HEK293 (cell line): ENCODE measurements around the gene SLC9A9.

Experiments
- CTCF ChIA-PET: fragments of 350-600 bp; formaldehyde crosslinking; extraction: SDS; loops from one replicate; lab custom pipeline; 2021; ENCODE audit warnings: antibody characterized with exemption; lab: Yijun Ruan, JAX
- POLR2A ChIA-PET: fragments of 300-600 bp; formaldehyde crosslinking; extraction: SDS; loops from one replicate; lab custom pipeline; 2020; ENCODE audit warnings: antibody characterized with exemption, inconsistent platforms; lab: Yijun Ruan, JAX
- H3K27ac ChIP-seq: fragments of 200-500 bp; sonication (Bioruptor generic); 2 replicates; pipeline ENCODE4 v1.5.1; 2014; ENCODE audit warnings: low read depth, low read length, control low read depth, inconsistent platforms; ENCODE audit errors: extremely low read depth
- H3K36me3 ChIP-seq, 2 experiments: fragments of 200-500 bp in 1 of 2; sonication (Bioruptor generic) in 1 of 2; 1 replicate in 1 of 2; 2 replicates in 1 of 2; pipeline ENCODE4 v1.5.1; 2014 to 2017; ENCODE audit warnings: inconsistent platforms in 2 of 2, low read length in 2 of 2; ENCODE audit not compliant: control insufficient read depth in 2 of 2, insufficient read depth in 1 of 2
- H3K4me1 ChIP-seq: fragments of 200-500 bp; sonication (Bioruptor generic); 2 replicates; pipeline ENCODE4 v1.5.1; 2014; ENCODE audit warnings: mild to moderate bottlenecking, low read length, inconsistent platforms; ENCODE audit not compliant: control insufficient read depth, insufficient read depth
- H3K4me3 ChIP-seq: 2 replicates; pipeline ENCODE4 v1.5.1; 2011; ENCODE audit warnings: low read depth, mild to moderate bottlenecking, control low read depth, low read length, moderate library complexity
- H3K9me3 ChIP-seq: fragments of 200-500 bp; sonication (Bioruptor generic); 2 replicates; pipeline ENCODE4 v1.5.1; 2014; ENCODE audit warnings: low read depth, low read length, inconsistent platforms; ENCODE audit not compliant: control insufficient read depth, insufficient read depth
- BCL6B ChIP-seq: fragments of 450-650 bp; formaldehyde crosslinking; IDR thresholded peaks from 2 replicates; pipeline ENCODE4 v1.5.1; 2017; ENCODE audit warnings: missing biosample characterization, missing genetic modification characterization
- KLF7 ChIP-seq: fragments of 450-650 bp; formaldehyde crosslinking; IDR thresholded peaks from 2 replicates; pipeline ENCODE4 v1.5.1; 2016; ENCODE audit warnings: missing biosample characterization, missing genetic modification characterization, borderline replicate concordance
- ZBTB7A ChIP-seq: fragments of 450-650 bp; formaldehyde crosslinking; IDR thresholded peaks from 2 replicates; pipeline ENCODE4 v1.5.1; 2016; ENCODE audit warnings: low read depth, missing biosample characterization, missing genetic modification characterization
- ZNF114 ChIP-seq: fragments of 450-650 bp; formaldehyde crosslinking; IDR thresholded peaks from 2 replicates; pipeline ENCODE4 v1.5.0; 2017; ENCODE audit warnings: missing biosample characterization, missing genetic modification characterization
- ZNF16 ChIP-seq: fragments of 450-650 bp; formaldehyde crosslinking; IDR thresholded peaks from 2 replicates; pipeline ENCODE4 v1.5.1; 2016; ENCODE audit warnings: low read depth, missing biosample characterization, missing genetic modification characterization
- ZNF2 ChIP-seq: fragments of 450-650 bp; formaldehyde crosslinking; IDR thresholded peaks from 2 replicates; pipeline ENCODE4 v1.5.1; 2016; ENCODE audit warnings: missing biosample characterization, missing genetic modification characterization
- ZNF214 ChIP-seq: fragments of 450-650 bp; formaldehyde crosslinking; IDR thresholded peaks from 2 replicates; pipeline ENCODE4 v1.5.1; 2017; ENCODE audit warnings: missing biosample characterization, mild to moderate bottlenecking, missing genetic modification characterization, borderline replicate concordance
- ZNF239 ChIP-seq: fragments of 450-650 bp; formaldehyde crosslinking; IDR thresholded peaks from 2 replicates; pipeline ENCODE4 v1.5.1; 2016; ENCODE audit warnings: missing biosample characterization, missing genetic modification characterization
- ZNF292 ChIP-seq: fragments of 450-650 bp; formaldehyde crosslinking; IDR thresholded peaks from 2 replicates; pipeline ENCODE4 v1.5.1; 2016; ENCODE audit warnings: low read depth, missing biosample characterization, missing genetic modification characterization, borderline replicate concordance
- ZNF302 ChIP-seq: fragments of 450-650 bp; formaldehyde crosslinking; IDR thresholded peaks from 2 replicates; pipeline ENCODE4 v1.5.1; 2016; ENCODE audit warnings: missing biosample characterization, missing genetic modification characterization, low read depth
- ZNF324 ChIP-seq: fragments of 450-650 bp; formaldehyde crosslinking; IDR thresholded peaks from 2 replicates; pipeline ENCODE4 v1.5.1; 2016; ENCODE audit warnings: missing biosample characterization, missing genetic modification characterization
- ZNF433 ChIP-seq: fragments of 450-650 bp; formaldehyde crosslinking; IDR thresholded peaks from 2 replicates; pipeline ENCODE4 v1.5.1; 2016; ENCODE audit warnings: missing biosample characterization, missing genetic modification characterization, low read depth
- ZNF48 ChIP-seq: fragments of 450-650 bp; formaldehyde crosslinking; IDR thresholded peaks from 2 replicates; pipeline ENCODE4 v1.5.1; 2016; ENCODE audit warnings: missing biosample characterization, missing genetic modification characterization
- ZNF514 ChIP-seq: fragments of 450-650 bp; formaldehyde crosslinking; IDR thresholded peaks from 2 replicates; pipeline ENCODE4 v1.5.1; 2016; ENCODE audit warnings: missing biosample characterization, missing genetic modification characterization
- ZNF626 ChIP-seq: fragments of 450-650 bp; sonication (Bioruptor Pico); formaldehyde crosslinking; IDR thresholded peaks from 2 replicates; pipeline ENCODE4 v1.5.1; 2018; ENCODE audit warnings: missing biosample characterization, missing genetic modification characterization, inconsistent platforms
- ZNF645 ChIP-seq: fragments of 450-650 bp; formaldehyde crosslinking; IDR thresholded peaks from 2 replicates; pipeline ENCODE4; 2016; ENCODE audit warnings: missing biosample characterization, missing genetic modification characterization
- ZNF660 ChIP-seq: fragments of 450-650 bp; IDR thresholded peaks from 2 replicates; pipeline ENCODE4 v1.5.1; 2018; ENCODE audit warnings: missing biosample characterization, mild to moderate bottlenecking, missing genetic modification characterization
- ZNF664 ChIP-seq: fragments of 450-650 bp; formaldehyde crosslinking; IDR thresholded peaks from 2 replicates; pipeline ENCODE4 v1.5.1; 2016; ENCODE audit warnings: missing biosample characterization, missing genetic modification characterization
- ZNF768 ChIP-seq: fragments of 450-650 bp; formaldehyde crosslinking; IDR thresholded peaks from 2 replicates; pipeline ENCODE4 v1.5.1; 2018; ENCODE audit warnings: missing biosample characterization, mild to moderate bottlenecking, missing genetic modification characterization
- ZNF837 ChIP-seq: fragments of 450-650 bp; formaldehyde crosslinking; IDR thresholded peaks from 2 replicates; pipeline ENCODE4 v1.5.1; 2016; ENCODE audit warnings: missing biosample characterization, missing genetic modification characterization
- ZSCAN23 ChIP-seq: fragments of 450-650 bp; formaldehyde crosslinking; IDR thresholded peaks from 2 replicates; pipeline ENCODE4 v1.5.1; 2016; ENCODE audit warnings: missing biosample characterization, missing genetic modification characterization
- ZXDB ChIP-seq: fragments of 450-650 bp; formaldehyde crosslinking; IDR thresholded peaks from 2 replicates; pipeline ENCODE4 v1.5.1; 2016; ENCODE audit warnings: missing biosample characterization, missing genetic modification characterization
- TF ChIP-seq, protein P1 (sequence below): fragments of 450-650 bp; formaldehyde crosslinking; IDR thresholded peaks from 2 replicates; pipeline ENCODE4 v1.5.1; 2016; ENCODE audit warnings: missing biosample characterization, missing genetic modification characterization, borderline replicate concordance

SLC9A9 gene

DNA sequence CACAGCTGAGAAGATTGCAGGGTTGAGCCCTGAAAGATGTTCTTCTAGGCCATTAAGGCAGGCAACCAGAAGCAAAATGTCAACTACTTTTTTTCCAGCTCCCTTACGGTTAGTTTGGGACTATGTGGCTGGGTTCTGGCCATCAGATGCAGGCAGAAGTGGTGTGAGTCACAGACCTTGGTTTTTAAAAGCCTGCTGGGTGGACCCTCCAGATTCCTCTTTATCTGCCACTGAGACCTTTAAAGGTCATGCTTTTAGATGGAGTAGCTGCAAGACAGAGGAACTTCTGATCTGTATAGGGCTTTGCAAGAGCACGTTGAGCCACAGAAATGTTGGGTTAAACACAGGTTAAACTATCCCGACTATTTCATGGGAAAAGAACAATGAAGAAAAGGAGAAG, 625.8 kb downstream of the SLC9A9 start (continued):
- TF ChIP-seq BCL6B (tag by site-specific recombination) = no peak
- TF ChIP-seq, all 188 proteins: peak for 0

DNA sequence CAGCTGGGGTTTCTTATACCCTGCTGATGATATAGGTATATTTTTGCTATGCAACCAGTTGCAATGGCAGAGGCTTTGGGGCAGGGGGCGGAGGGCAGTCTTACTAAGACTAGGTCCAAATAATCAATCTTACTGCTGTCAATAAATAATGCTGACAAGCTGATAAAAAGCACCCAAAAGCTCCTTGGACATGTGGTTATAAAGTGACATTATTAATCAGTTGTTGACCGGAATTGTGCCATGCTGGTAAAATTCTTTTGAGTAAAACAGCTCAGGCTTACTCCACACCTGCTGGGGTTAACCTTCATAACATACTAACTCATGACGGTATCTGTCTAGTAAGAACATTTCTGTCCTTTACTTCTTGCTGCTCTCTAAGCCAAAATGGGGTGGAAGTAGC, 626.8 kb downstream of the SLC9A9 start:
- CTCF ChIA-PET = no interaction called here
- POLR2A ChIA-PET = no interaction called here
- H3K4me3 ChIP-seq = no peak overlapping the region
- H3K27ac ChIP-seq = no peak overlapping the region
- no peaks in the 10 kb centered on the region for H3K36me3 ChIP-seq
- no peak for TF ChIP-seq ZNF514 (tag by site-specific recombination)
- TF ChIP-seq ZNF292 (tag by site-specific recombination) = no peak
- TF ChIP-seq ZNF664 = no peak
- H3K4me1 ChIP-seq = no peaks in the 10 kb centered on the region
- H3K9me3 ChIP-seq = no peaks in the 10 kb centered on the region

DNA sequence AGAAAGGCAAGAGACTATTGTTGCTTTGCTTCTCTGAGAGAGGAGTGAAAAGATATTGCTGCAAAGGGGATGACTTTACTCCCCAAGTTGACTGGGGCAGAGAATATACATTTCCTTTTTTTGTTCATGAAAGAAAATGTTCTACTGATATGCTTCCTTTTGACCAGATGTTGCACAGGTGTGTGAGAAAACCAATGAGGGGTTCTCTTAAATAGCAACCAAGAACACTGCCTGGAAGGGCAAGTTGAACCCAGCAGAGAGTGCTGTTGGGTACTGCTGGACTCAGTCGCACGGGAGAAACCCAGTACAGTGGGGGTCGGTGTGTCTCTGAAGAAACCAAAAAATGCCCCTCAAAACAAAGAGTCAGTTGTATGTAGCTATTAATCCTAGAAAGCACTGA, 627.5 kb downstream of the SLC9A9 start:
- no peaks in the 10 kb centered on the region for H3K36me3 ChIP-seq
- H3K9me3 ChIP-seq = no peaks in the 10 kb centered on the region
- ChIA-PET POLR2A (no interaction called here), CTCF (no interaction called here)
- TF ChIP-seq ZBTB7A (no peak), ZNF768 (tag by site-specific recombination) (no peak), ZNF645 (no peak), ZNF324 (tag by site-specific recombination) (no peak), ZNF239 (no peak), ZXDB (tag by site-specific recombination) (no peak), ZNF214 (no peak), ZNF664 (no peak), ZNF16 (tag by site-specific recombination) (no peak), ZNF837 (no peak), ZNF2 (tag by site-specific recombination) (no peak), ZNF302 (tag by site-specific recombination) (no peak), ZNF292 (tag by site-specific recombination) (no peak), ZSCAN23 (tag by site-specific recombination) (no peak), ZNF433 (no peak), ZNF626 (tag by site-specific recombination) (no peak)
- no peak overlapping the region for H3K4me3 ChIP-seq
- no peak overlapping the region for H3K27ac ChIP-seq
- H3K4me1 ChIP-seq = no peaks in the 10 kb centered on the region

- Histone ChIP-seq H3K4me1 (no peaks in the 10 kb centered on the region), H3K9me3 (no peaks in the 10 kb centered on the region), H3K27ac (no peak overlapping the region), H3K36me3 (no peaks in the 10 kb centered on the region), H3K4me3 (no peak overlapping the region)
- CTCF ChIA-PET = interaction anchor here (0.6 kb wide), 1 partner anchor 517 kb away, joined by 4 read pairs; no protein-coding TSS in a partner anchor
- POLR2A ChIA-PET = no interaction called here
- no peak for TF ChIP-seq KLF7 (tag by site-specific recombination)
- TF ChIP-seq ZNF48 (tag by site-specific recombination) = no peak
- no peak for TF ChIP-seq ZNF114 (tag by site-specific recombination)
- TF ChIP-seq ZNF660 = no peak
- TF ChIP-seq ZNF514 (tag by site-specific recombination) = no peak
- TF ChIP-seq, protein P1, sequence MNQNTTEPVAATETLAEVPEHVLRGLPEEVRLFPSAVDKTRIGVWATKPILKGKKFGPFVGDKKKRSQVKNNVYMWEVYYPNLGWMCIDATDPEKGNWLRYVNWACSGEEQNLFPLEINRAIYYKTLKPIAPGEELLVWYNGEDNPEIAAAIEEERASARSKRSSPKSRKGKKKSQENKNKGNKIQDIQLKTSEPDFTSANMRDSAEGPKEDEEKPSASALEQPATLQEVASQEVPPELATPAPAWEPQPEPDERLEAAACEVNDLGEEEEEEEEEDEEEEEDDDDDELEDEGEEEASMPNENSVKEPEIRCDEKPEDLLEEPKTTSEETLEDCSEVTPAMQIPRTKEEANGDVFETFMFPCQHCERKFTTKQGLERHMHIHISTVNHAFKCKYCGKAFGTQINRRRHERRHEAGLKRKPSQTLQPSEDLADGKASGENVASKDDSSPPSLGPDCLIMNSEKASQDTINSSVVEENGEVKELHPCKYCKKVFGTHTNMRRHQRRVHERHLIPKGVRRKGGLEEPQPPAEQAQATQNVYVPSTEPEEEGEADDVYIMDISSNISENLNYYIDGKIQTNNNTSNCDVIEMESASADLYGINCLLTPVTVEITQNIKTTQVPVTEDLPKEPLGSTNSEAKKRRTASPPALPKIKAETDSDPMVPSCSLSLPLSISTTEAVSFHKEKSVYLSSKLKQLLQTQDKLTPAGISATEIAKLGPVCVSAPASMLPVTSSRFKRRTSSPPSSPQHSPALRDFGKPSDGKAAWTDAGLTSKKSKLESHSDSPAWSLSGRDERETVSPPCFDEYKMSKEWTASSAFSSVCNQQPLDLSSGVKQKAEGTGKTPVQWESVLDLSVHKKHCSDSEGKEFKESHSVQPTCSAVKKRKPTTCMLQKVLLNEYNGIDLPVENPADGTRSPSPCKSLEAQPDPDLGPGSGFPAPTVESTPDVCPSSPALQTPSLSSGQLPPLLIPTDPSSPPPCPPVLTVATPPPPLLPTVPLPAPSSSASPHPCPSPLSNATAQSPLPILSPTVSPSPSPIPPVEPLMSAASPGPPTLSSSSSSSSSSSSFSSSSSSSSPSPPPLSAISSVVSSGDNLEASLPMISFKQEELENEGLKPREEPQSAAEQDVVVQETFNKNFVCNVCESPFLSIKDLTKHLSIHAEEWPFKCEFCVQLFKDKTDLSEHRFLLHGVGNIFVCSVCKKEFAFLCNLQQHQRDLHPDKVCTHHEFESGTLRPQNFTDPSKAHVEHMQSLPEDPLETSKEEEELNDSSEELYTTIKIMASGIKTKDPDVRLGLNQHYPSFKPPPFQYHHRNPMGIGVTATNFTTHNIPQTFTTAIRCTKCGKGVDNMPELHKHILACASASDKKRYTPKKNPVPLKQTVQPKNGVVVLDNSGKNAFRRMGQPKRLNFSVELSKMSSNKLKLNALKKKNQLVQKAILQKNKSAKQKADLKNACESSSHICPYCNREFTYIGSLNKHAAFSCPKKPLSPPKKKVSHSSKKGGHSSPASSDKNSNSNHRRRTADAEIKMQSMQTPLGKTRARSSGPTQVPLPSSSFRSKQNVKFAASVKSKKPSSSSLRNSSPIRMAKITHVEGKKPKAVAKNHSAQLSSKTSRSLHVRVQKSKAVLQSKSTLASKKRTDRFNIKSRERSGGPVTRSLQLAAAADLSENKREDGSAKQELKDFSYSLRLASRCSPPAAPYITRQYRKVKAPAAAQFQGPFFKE (tag by site-specific recombination) = no peak
Measured at GRCh38 chr3:143218166-143218835, 630.0 kb downstream of the SLC9A9 start.
